ENCODE data around the gene CPM. TPM values are rescaled to one million over a fixed set of nuclear protein-coding genes. Genes with fewer than 3 reads are reported as not detected.
"Not testable (repeated sequence)": the region's sequence is repeated elsewhere in the genome, so short reads cannot be mapped to it uniquely, and the experiment has no call there.

The CPM gene
- total RNA-seq, 4 donors from 2014 or later = 54.0 to 117 (median 75.2) TPM

GRCh38 chr12:68827895-68828671 lies 104.9 kb downstream of the CPM start:
- Histone ChIP-seq H3K4me3 (no peak overlapping the region), H3K27me3 (no peaks in the 10 kb centered on the region), H3K9me3 (no peaks in the 10 kb centered on the region), H3K4me1 (no peaks in the 10 kb centered on the region), H3K36me3 (peaks cover 0 to 94% (median 17%) of the 10 kb centered on the region in 3 donors), H3K27ac (no peak overlapping the region)
- 81 to 86% methylated on average over 5 of the region's 5 CpGs for whole genome bisulfite sequencing, 2 donors
- no peak for TF ChIP-seq EP300 (IDR thresholded peaks at IDR 0.05)
- TF ChIP-seq POLR2A (IDR thresholded peaks at IDR 0.05) = no peak
- DNase-seq (ENCODE audit: low spot score in 2 of 2) = no peak

GRCh38 chr12:68825569-68826217 lies 107.3 kb downstream of the CPM start:
- peaks cover 0 to 91% (median 12%) of the 10 kb centered on the region in 3 donors for H3K36me3 ChIP-seq
- 90 to 92% methylated on average over 11 of the region's 11 CpGs for WGBS, 2 donors
- H3K4me3 ChIP-seq = no peak overlapping the region
- DNase-seq (ENCODE audit: low spot score in 2 of 2) = no peak
- TF ChIP-seq POLR2A (IDR thresholded peaks at IDR 0.05) = no peak
- no peak for TF ChIP-seq EP300 (IDR thresholded peaks at IDR 0.05)
- no peaks in the 10 kb centered on the region for H3K9me3 ChIP-seq
- H3K27me3 ChIP-seq = no peaks in the 10 kb centered on the region
- no peak overlapping the region for H3K27ac ChIP-seq
- H3K4me1 ChIP-seq = peaks cover 0 to 9% (median 0%) of the 10 kb centered on the region in 4 donors

DNA sequence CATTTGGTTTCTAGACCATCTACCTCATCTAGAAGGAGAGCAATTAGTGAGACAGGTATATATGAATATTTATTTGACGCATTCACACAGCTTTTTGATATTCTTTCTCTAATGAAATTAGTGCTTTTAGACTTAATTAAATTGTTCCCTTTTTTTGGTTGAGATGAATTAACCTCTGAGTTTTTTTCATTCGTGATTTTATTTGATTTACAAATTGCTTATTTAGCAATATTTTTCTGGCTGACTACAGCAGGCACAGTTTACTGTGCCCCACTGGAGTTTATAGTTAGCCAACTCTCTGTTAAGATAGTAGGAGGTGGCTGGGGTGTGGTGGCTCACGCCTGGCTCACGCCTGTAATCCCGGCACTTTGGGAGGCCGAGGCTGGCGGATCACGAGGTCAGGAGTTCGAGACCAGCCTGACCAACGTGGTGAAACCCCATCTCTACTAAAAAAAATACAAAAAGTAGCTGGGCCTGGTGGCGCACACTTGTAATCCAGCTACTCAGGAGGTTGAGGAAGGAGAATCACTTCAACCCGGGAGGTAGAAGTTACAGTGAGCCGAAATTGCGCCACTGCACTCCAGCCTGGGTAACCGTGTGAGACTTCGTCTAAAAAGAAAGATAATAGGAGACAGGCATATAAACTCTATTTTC lies 108.2 kb downstream of the CPM start:
- no peak for DNase-seq (ENCODE audit: low spot score in 2 of 2)
- Histone ChIP-seq H3K4me1 (peaks cover 0 to 9% (median 0%) of the 10 kb centered on the region in 4 donors), H3K36me3 (peaks cover 0 to 87% (median 12%) of the 10 kb centered on the region in 3 donors), H3K4me3 (no peak overlapping the region), H3K27me3 (no peaks in the 10 kb centered on the region), H3K9me3 (no peaks in the 10 kb centered on the region), H3K27ac (no peak overlapping the region)
- WGBS, 2 donors = 92 to 98% methylated on average over 16 of the region's 16 CpGs
- no peak for TF ChIP-seq CTCF (IDR thresholded peaks at IDR 0.05)
- TF ChIP-seq POLR2A (IDR thresholded peaks at IDR 0.05) = no peak
- TF ChIP-seq EP300 (IDR thresholded peaks at IDR 0.05) = no peak

DNA sequence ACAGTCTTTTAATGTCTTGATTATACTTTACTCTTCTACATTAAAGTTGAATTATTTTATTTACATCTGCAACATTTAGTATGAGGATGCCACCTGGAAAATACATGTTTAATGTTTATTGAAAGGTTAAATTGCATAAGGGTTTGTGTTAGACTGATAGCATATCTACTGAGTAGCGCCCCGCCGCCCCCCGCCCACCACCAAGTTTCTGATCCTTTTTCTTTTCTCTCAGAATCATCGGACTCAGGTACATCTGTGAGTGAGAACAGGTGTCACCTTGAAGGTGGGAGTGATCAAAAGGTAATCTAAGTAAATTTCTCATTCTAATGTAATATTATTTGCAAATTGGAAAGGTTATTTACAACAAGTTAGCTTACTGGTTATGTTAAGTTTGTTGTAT lies 108.8 kb downstream of the CPM start:
- peaks cover 0 to 9% (median 0%) of the 10 kb centered on the region in 4 donors for H3K4me1 ChIP-seq
- no peak for DNase-seq (ENCODE audit: low spot score in 2 of 2)
- 96% methylated on average over 5 of the region's 5 CpGs for WGBS, 2 donors
- H3K27ac ChIP-seq = no peak overlapping the region
- peaks cover 0 to 87% (median 12%) of the 10 kb centered on the region in 3 donors for H3K36me3 ChIP-seq
- H3K9me3 ChIP-seq = no peaks in the 10 kb centered on the region
- TF ChIP-seq EP300 (IDR thresholded peaks at IDR 0.05) (no peak), CTCF (IDR thresholded peaks at IDR 0.05) (no peak), POLR2A (IDR thresholded peaks at IDR 0.05) (no peak)
- no peaks in the 10 kb centered on the region for H3K27me3 ChIP-seq
- H3K4me3 ChIP-seq = no peak overlapping the region

DNA sequence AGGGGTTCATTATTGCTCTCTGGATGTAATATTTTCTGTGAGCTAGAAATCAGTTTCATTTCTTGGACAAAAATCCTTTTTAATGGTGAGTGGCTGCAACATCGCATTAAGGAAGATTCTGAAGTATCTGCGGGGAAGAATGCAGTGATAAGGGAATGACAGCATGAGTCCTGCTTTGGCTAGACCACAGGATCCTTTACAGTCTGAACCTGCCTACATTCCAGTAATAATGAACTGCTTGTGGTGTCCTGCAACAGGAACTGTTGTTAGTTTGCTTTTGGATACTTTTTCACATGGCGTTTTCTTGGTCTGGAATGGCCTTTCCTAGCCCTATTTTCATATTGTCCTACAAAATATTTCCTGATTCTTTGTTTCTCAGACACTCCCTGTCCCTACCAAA lies 109.3 kb downstream of the CPM start:
- Histone ChIP-seq H3K27me3 (no peaks in the 10 kb centered on the region), H3K4me1 (peaks cover 0 to 9% (median 0%) of the 10 kb centered on the region in 4 donors), H3K4me3 (no peak overlapping the region), H3K27ac (no peak overlapping the region), H3K9me3 (no peaks in the 10 kb centered on the region), H3K36me3 (peaks cover 0 to 89% (median 12%) of the 10 kb centered on the region in 3 donors)
- no peak for DNase-seq (ENCODE audit: low spot score in 2 of 2)
- 84 to 88% methylated on average over 3 of the region's 3 CpGs for whole genome bisulfite sequencing, 2 donors
- no peak for TF ChIP-seq POLR2A (IDR thresholded peaks at IDR 0.05)
- TF ChIP-seq EP300 (IDR thresholded peaks at IDR 0.05) = no peak

DNA sequence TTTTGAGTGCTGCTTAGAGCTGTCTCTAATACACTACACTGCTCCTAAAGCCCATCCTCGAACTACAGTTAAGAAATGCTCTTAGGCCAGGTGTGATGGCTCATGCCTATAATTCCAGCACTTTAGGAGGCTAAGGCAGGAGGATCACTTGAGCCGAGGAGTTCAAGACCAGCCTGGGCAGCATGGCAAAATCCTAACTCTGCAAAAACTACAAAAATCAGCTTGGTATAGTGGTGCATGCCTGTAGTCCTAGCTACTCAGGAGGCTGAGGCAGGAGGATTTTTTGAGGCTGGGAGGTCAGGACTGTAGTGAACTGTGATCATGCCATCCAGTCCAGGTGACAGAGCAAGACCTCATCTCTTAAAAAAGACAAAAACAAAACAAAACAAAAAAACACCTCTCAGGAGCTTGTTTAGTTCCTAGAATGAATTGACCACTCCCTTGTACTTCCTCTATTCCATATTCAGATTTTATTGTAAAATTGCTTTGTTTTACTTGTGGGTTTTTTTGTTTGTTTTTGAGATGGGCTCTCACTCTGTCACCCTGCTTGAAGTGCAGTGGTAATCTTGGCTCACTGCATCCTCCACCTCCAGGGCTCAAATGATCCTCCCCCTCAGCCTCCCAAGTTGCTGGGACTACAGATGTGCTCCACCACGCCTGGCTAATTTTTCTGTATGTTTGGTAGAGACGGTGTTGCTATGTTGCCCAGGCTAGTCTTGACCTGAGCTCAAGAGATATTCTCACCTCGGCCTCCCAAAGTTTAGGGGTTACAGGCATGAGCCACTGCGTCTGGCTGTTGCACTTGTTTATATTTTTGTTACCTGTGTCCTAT lies 111.4 kb downstream of the CPM start:
- DNase-seq (ENCODE audit: low spot score in 2 of 2) = no peak
- H3K4me3 ChIP-seq = no peak overlapping the region
- no peak overlapping the region for H3K27ac ChIP-seq
- 90 to 96% methylated on average over 6 of the region's 6 CpGs for WGBS, 2 donors
- H3K36me3 ChIP-seq = peaks cover 0 to 86% (median 19%) of the 10 kb centered on the region in 3 donors
- H3K27me3 ChIP-seq = no peaks in the 10 kb centered on the region
- peaks cover 0 to 9% (median 0%) of the 10 kb centered on the region in 4 donors for H3K4me1 ChIP-seq
- TF ChIP-seq CTCF (IDR thresholded peaks at IDR 0.05) (no peak), POLR2A (IDR thresholded peaks at IDR 0.05) (no peak), EP300 (IDR thresholded peaks at IDR 0.05) (no peak)
- no peaks in the 10 kb centered on the region for H3K9me3 ChIP-seq

GRCh38 chr12:68819481-68819880 lies 113.5 kb downstream of the CPM start:
- H3K36me3 ChIP-seq = peaks cover 0 to 80% (median 7%) of the 10 kb centered on the region in 3 donors
- not testable (repeated sequence) for DNase-seq (ENCODE audit: low spot score in 2 of 2); H3K4me3 ChIP-seq; H3K9me3 ChIP-seq; H3K27me3 ChIP-seq; H3K27ac ChIP-seq
- H3K4me1 ChIP-seq = peaks cover 0 to 20% (median 0%) of the 10 kb centered on the region in 4 donors
- WGBS, 2 donors = 95% methylated on average over 13 of the region's 13 CpGs
